Measurements from ENCODE around the gene NFIA.

Gene NFIA

GRCh38 chr1:61079898-61080336 lies 2.4 kb upstream of the NFIA start:
- no peak overlapping the region for H3K4me3 ChIP-seq (IDR thresholded peaks at IDR 0.05; ENCODE audit: insufficient read depth, low read depth, low read length)
- H3K27me3 ChIP-seq (ENCODE audit: insufficient read depth, low read depth): peaks cover 35% of the 10 kb centered on the region
- peaks cover 33% of the 10 kb centered on the region for H3K4me1 ChIP-seq (ENCODE audit: low read depth, poor library complexity, severe bottlenecking)
- no peak overlapping the region for H3K9ac ChIP-seq
- TF ChIP-seq, protein P1, sequence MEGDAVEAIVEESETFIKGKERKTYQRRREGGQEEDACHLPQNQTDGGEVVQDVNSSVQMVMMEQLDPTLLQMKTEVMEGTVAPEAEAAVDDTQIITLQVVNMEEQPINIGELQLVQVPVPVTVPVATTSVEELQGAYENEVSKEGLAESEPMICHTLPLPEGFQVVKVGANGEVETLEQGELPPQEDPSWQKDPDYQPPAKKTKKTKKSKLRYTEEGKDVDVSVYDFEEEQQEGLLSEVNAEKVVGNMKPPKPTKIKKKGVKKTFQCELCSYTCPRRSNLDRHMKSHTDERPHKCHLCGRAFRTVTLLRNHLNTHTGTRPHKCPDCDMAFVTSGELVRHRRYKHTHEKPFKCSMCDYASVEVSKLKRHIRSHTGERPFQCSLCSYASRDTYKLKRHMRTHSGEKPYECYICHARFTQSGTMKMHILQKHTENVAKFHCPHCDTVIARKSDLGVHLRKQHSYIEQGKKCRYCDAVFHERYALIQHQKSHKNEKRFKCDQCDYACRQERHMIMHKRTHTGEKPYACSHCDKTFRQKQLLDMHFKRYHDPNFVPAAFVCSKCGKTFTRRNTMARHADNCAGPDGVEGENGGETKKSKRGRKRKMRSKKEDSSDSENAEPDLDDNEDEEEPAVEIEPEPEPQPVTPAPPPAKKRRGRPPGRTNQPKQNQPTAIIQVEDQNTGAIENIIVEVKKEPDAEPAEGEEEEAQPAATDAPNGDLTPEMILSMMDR (conservative IDR thresholded peaks at IDR 0.05; ENCODE audit: low read depth, low read length): no peak
- H4K20me1 ChIP-seq (ENCODE audit: insufficient read depth): no peaks in the 10 kb centered on the region
- no peaks in the 10 kb centered on the region for H3K79me2 ChIP-seq (ENCODE audit: insufficient read depth, low read depth)
- H3K36me3 ChIP-seq (ENCODE audit: insufficient read depth): no peaks in the 10 kb centered on the region
- no peak overlapping the region for H3K27ac ChIP-seq
- no peak overlapping the region for H3K4me2 ChIP-seq
- no peak overlapping the region for H2AFZ ChIP-seq (ENCODE audit: low read depth)

DNA sequence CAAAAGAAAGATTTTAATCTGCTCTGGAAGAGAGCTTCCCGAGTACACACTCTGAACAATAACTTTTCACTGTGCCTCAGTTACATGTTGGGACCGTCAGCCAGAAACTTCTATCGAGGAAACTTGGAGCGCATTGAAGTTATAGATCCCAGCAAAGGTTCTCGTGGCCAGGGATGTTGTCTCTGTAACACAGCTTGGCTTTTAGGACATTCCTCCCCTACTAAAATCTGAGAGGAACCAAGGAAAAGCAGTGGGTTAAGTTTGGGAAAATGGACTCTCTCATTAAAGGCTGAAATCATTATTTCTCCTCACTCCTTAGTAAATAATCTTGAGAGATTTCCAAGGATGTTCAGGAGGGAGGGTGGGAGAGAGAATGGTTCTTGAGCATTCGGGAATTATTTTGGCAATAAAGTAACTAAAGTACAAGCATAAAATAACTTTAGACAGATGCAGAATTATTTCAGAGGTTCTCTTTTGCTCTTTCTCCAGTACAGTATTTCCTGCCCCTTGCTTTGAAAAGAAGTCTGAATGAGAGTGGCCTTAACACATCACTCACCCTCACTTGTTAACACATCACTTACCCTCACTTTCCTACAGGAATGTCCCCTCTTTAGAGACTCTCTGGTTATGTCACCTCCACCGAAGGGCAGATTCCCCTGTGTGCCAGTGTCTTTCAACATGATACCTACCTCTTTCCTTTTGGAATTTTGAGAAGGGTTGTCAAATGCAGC lies 1.8 kb upstream of the NFIA start:
- Histone ChIP-seq H3K4me2 (no peak overlapping the region), H3K4me1 (ENCODE audit: low read depth, poor library complexity, severe bottlenecking) (peaks cover 32% of the 10 kb centered on the region), H3K4me3 (IDR thresholded peaks at IDR 0.05; ENCODE audit: insufficient read depth, low read depth, low read length) (no peak overlapping the region), H2AFZ (ENCODE audit: low read depth) (no peak overlapping the region), H3K27ac (no peak overlapping the region), H3K9ac (no peak overlapping the region), H3K79me2 (ENCODE audit: insufficient read depth, low read depth) (no peaks in the 10 kb centered on the region), H3K36me3 (ENCODE audit: insufficient read depth) (no peaks in the 10 kb centered on the region), H3K27me3 (ENCODE audit: insufficient read depth, low read depth) (peaks cover 35% of the 10 kb centered on the region), H4K20me1 (ENCODE audit: insufficient read depth) (no peaks in the 10 kb centered on the region)
- TF ChIP-seq, protein P1 (conservative IDR thresholded peaks at IDR 0.05; ENCODE audit: low read depth, low read length): no peak

DNA sequence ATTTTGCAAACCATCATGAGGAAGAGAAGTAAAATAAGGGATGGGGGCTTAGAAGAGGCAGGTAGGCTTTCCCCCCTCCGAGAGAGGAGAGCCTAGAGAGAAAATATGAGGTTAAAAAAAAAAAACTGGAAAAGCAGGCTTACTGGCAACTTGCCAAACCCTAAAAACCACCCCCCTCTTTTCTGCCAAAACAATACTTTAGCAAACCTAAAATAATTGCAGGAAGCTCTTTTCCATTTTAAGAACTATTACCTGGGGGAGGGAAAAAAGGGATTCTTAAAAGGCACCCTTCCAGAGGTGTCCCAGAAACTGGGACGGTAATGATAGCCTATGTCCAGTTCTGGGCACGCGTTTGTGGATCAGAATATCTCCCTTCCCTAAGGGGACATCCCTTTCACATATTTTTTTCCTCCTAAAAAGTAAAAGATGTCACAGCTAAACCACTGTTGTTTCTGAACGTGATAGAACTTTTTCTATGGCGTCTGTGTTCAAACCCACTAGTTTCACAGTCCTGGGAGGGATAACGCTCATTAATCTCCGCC lies 1.1 kb upstream of the NFIA start:
- Histone ChIP-seq H3K9ac (peak overlapping the region; percentile 16; the same call in 1 of the 2 replicates), H3K4me2 (peak overlapping the region; percentile 90), H3K4me3 (IDR thresholded peaks at IDR 0.05; ENCODE audit: insufficient read depth, low read depth, low read length) (no peak overlapping the region), H3K36me3 (ENCODE audit: insufficient read depth) (no peaks in the 10 kb centered on the region), H3K27me3 (ENCODE audit: insufficient read depth, low read depth) (peaks cover 35% of the 10 kb centered on the region), H3K4me1 (ENCODE audit: low read depth, poor library complexity, severe bottlenecking) (peaks cover 26% of the 10 kb centered on the region), H3K27ac (no peak overlapping the region), H4K20me1 (ENCODE audit: insufficient read depth) (no peaks in the 10 kb centered on the region), H3K79me2 (ENCODE audit: insufficient read depth, low read depth) (no peaks in the 10 kb centered on the region), H2AFZ (ENCODE audit: low read depth) (no peak overlapping the region)
- TF ChIP-seq, protein P1 (conservative IDR thresholded peaks at IDR 0.05; ENCODE audit: low read depth, low read length): no peak

DNA sequence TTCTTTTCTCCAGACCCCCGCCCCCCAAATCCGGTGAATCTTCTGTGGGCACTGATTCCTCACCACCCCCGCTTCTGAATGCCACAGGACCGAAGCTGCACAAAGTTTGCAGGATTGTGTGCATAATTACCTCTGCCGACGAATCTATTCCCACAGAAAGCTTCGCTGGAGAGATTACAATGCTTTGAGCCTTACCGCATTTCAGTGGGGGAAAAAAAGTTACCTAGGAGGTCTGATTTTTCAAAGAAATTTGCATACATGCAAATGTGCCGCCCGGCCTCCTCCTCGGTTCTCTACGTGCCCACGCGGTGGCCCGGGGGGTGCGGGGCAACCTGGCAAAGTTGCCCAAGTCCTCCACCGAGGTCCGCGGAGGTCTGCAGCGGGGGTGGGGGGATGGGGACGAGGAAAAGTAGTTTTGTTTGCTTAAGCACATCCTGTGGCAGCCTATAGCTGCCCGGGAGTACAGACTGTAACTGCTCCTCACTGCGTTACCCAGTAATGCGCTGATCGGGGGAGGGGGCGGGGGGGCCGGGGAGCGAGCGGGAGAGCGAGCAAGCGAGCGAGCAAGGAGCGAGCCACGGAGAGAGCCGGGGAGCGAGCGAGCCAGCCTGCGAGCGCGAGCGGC lies 563 bp upstream of the NFIA start:
- peak overlapping the region; percentile 65; the same call in 1 of the 2 replicates for H2AFZ ChIP-seq (ENCODE audit: low read depth)
- peak overlapping the region; percentile 16; the same call in 1 of the 2 replicates for H3K9ac ChIP-seq
- H3K27ac ChIP-seq: no peak overlapping the region
- no peaks in the 10 kb centered on the region for H3K79me2 ChIP-seq (ENCODE audit: insufficient read depth, low read depth)
- H4K20me1 ChIP-seq (ENCODE audit: insufficient read depth): no peaks in the 10 kb centered on the region
- TF ChIP-seq, protein P1 (conservative IDR thresholded peaks at IDR 0.05; ENCODE audit: low read depth, low read length): no peak
- no peak overlapping the region for H3K4me3 ChIP-seq (IDR thresholded peaks at IDR 0.05; ENCODE audit: insufficient read depth, low read depth, low read length)
- peaks cover 22% of the 10 kb centered on the region for H3K4me1 ChIP-seq (ENCODE audit: low read depth, poor library complexity, severe bottlenecking)
- peaks cover 35% of the 10 kb centered on the region for H3K27me3 ChIP-seq (ENCODE audit: insufficient read depth, low read depth)
- H3K36me3 ChIP-seq (ENCODE audit: insufficient read depth): no peaks in the 10 kb centered on the region
- H3K4me2 ChIP-seq: peak overlapping the region; percentile 90
